Measurements from ENCODE around the gene PTTG1.

- TF ChIP-seq CTCF (IDR thresholded peaks at IDR 0.05; ENCODE audit: borderline replicate concordance, extremely low read depth, low read length, poor library complexity, severe bottlenecking), result no peak
- no peak for TF ChIP-seq EZH2 (IDR thresholded peaks at IDR 0.05; ENCODE audit: borderline replicate concordance, low read depth, low read length, severe bottlenecking)
These were observed 45.2 kb upstream of the PTTG1 start for GRCh38 chr5:160376416-160376815.

Data from DND-41 (cell line).